Neural progenitor cell (in vitro differentiated cells): Measurements from ENCODE around the gene AP5S1.

ENCODE experiments used
- EZH2 ChIP-seq: fragments of 200-600 bp; sonication (generic); IDR thresholded peaks from 2 replicates; pipeline ENCODE4 v1.6.1; 2017; ENCODE audit warnings: antibody characterized with exemption, mild to moderate bottlenecking, moderate library complexity
- EZH2phosphoT487 ChIP-seq: fragments of 200-600 bp; sonication (generic); IDR thresholded peaks from 2 replicates; pipeline ENCODE4 v1.6.1; 2017; ENCODE audit warnings: antibody characterized with exemption
- TF ChIP-seq, protein P1 (sequence below): fragments of 200-600 bp; sonication (generic); IDR thresholded peaks from 2 replicates; pipeline ENCODE4 v1.5.1; 2017; ENCODE audit warnings: antibody characterized with exemption, mild to moderate bottlenecking

DNA sequence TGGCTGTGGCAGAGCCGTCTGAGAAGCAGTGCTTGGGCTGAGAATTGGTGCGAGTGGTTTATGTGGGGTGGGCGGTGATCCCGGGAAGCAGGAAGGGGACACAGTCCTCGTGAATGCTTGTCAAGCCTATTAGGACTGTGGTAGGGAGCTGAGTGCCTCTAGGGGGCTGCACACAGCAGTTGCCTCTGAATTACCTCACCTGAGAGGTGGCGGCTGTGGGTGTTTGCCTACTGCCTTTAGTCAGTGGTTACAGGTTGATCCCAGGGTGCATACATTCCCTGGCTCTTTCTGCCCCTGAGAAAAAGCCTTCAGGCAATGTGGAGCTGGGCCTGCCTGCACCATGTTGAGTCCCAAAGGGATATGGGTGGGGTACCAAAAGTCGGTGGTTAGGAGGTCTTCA lies 5.2 kb downstream of the AP5S1 start:
- TF ChIP-seq, protein P1, sequence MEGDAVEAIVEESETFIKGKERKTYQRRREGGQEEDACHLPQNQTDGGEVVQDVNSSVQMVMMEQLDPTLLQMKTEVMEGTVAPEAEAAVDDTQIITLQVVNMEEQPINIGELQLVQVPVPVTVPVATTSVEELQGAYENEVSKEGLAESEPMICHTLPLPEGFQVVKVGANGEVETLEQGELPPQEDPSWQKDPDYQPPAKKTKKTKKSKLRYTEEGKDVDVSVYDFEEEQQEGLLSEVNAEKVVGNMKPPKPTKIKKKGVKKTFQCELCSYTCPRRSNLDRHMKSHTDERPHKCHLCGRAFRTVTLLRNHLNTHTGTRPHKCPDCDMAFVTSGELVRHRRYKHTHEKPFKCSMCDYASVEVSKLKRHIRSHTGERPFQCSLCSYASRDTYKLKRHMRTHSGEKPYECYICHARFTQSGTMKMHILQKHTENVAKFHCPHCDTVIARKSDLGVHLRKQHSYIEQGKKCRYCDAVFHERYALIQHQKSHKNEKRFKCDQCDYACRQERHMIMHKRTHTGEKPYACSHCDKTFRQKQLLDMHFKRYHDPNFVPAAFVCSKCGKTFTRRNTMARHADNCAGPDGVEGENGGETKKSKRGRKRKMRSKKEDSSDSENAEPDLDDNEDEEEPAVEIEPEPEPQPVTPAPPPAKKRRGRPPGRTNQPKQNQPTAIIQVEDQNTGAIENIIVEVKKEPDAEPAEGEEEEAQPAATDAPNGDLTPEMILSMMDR = no peak
- TF ChIP-seq EZH2 = no peak
- no peak for TF ChIP-seq EZH2phosphoT487
